T-cell (primary cell): ENCODE data around the gene HNRNPL. TPM values are rescaled to one million over a fixed set of nuclear protein-coding genes. Genes with fewer than 3 reads are reported as not detected.
"Not testable (repeated sequence)": the region's sequence is repeated elsewhere in the genome, so short reads cannot be mapped to it uniquely, and the experiment has no call there.

Experiments used
- ATAC-seq, 4 experiments: fragments of 200-7000 bp in 3 of 4; fragments of 150-1000 bp in 1 of 4; cut with Tn5 transposase; replicated peaks in 1 of 4; 1 replicate in 3 of 4; 2 replicates in 1 of 4; pipeline ENCODE4 v1.10.0; 2021; ENCODE audit warnings: moderate library complexity in 3 of 4, mild to moderate bottlenecking in 2 of 4, moderate number of reproducible peaks in 1 of 4
- CTCF ChIA-PET, 2 donors: fragments of 300-600 bp; sonication (Branson Sonifier 250); formaldehyde crosslinking; loops; one replicate each; lab custom pipeline; 2022; ENCODE audit warnings: antibody characterized with exemption in 2 of 2; lab: Charles Lee
- POLR2A ChIA-PET, 2 donors: fragments of 300-600 bp; sonication (Branson Sonifier 250); formaldehyde crosslinking; loops; one replicate each; lab custom pipeline; 2022; ENCODE audit warnings: antibody characterized with exemption in 2 of 2; lab: Charles Lee
- DNase-seq, 35 experiments: peaks; one replicate each; pipeline versions ENCODE4 v3.0.0 to v3.0.0-alpha.2; 2013 to 2023
- H3K27ac ChIP-seq: one replicate; pipeline ENCODE4 v1.5.1; 2013; ENCODE audit warnings: low read length
- H3K27me3 ChIP-seq, 2 experiments: replicated peaks in 1 of 2; 1 replicate in 1 of 2; 2 replicates in 1 of 2; pipeline versions ENCODE4 v1.6.1 to v1.7.0; 2013; ENCODE audit warnings: low read length in 1 of 2, mixed read lengths in 1 of 2; ENCODE audit not compliant: control insufficient read depth in 2 of 2, insufficient read depth in 2 of 2; ENCODE audit errors: extremely low read depth in 1 of 2
- H3K36me3 ChIP-seq, 2 donors: 1 replicate in 1 of 2; 2 replicates in 1 of 2; pipeline versions ENCODE4 v1.6.1 to v1.7.0; 2013; ENCODE audit warnings: low read length in 1 of 2; ENCODE audit not compliant: control insufficient read depth in 2 of 2, insufficient read depth in 1 of 2; ENCODE audit errors: extremely low read depth in 1 of 2
- H3K4me1 ChIP-seq, 2 experiments: 1 replicate in 1 of 2; 2 replicates in 1 of 2; pipeline versions ENCODE4 v1.6.1 to v1.7.0; 2013; ENCODE audit warnings: low read length in 2 of 2, mixed read lengths in 1 of 2; ENCODE audit not compliant: insufficient read depth in 2 of 2, control insufficient read depth in 1 of 2; ENCODE audit errors: extremely low read depth in 1 of 2
- H3K4me3 ChIP-seq, 2 donors: 1 replicate in 1 of 2; 2 replicates in 1 of 2; pipeline versions ENCODE4 v1.5.1 to v1.7.0; 2013; ENCODE audit warnings: mild to moderate bottlenecking in 2 of 2, low read length in 1 of 2, moderate library complexity in 1 of 2; ENCODE audit not compliant: control insufficient read depth in 1 of 2; ENCODE audit errors: extremely low read depth in 1 of 2
- H3K9me3 ChIP-seq: 2 replicates; pipeline ENCODE4 v1.7.0; 2013
- H3K27ac Mint-ChIP-seq, 2 donors: one replicate each; pipeline ENCODE4 v1.8.0; 2020 to 2021; ENCODE audit warnings: mild to moderate bottlenecking in 2 of 2, mixed read lengths in 2 of 2
- H3K27me3 Mint-ChIP-seq, 2 donors: one replicate each; pipeline ENCODE4 v1.8.0; 2021 to 2022; ENCODE audit warnings: mixed read lengths in 2 of 2
- H3K36me3 Mint-ChIP-seq: one replicate; pipeline ENCODE4 v1.8.0; 2021; ENCODE audit warnings: mixed read lengths
- H3K4me1 Mint-ChIP-seq, 3 donors: one replicate each; pipeline ENCODE4 v1.8.0; 2020 to 2022; ENCODE audit warnings: mixed read lengths in 3 of 3, mild to moderate bottlenecking in 1 of 3
- H3K4me3 Mint-ChIP-seq, 3 donors: one replicate each; pipeline ENCODE4 v1.8.0; 2020 to 2022; ENCODE audit warnings: mild to moderate bottlenecking in 3 of 3, mixed read lengths in 3 of 3, moderate library complexity in 3 of 3
- H3K9me3 Mint-ChIP-seq, 3 donors: one replicate each; pipeline ENCODE4 v1.8.0; 2020 to 2022; ENCODE audit warnings: mixed read lengths in 3 of 3
- WGBS: methylation state at CpG from one replicate; pipeline ENCODE4 v1.1.5; 2013; ENCODE audit warnings: missing lambda C conversion rate; ENCODE audit not compliant: insufficient coverage; 5-methylcytosine and 5-hydroxymethylcytosine counted together
- total RNA-seq, 35 experiments: library from RNA in 6 of 35; stranded (reverse) in 6 of 35; fragments of 120-200 nt in 1 of 35; gene quantifications; one replicate each; pipeline versions ENCODE4 v1.2.1 to v1.2.4 and lab custom pipeline; 2013 to 2026

The HNRNPL gene
- total RNA-seq, 5 donors from 2014 or later (not counting 1 experiment from before 2014, with no cell fraction given): 320 to 498 (median 330) TPM

GRCh38 chr19:38792250-38793111 is 57.3 kb downstream of the HNRNPL start:
- H3K4me1 ChIP-seq: peaks cover 2 to 13% of the 10 kb centered on the region in 2 experiments
- ATAC-seq (peak; percentile 25 to 38 (median 30)), DNase-seq (peak in 30 of 35 experiments; percentile 4 to 50 (median 24))
- POLR2A ChIA-PET: interaction anchor here in 1 of 2 donors (0.8 kb wide), 1 partner anchor 38 kb away, joined by 3 read pairs; no protein-coding TSS in a partner anchor
- H3K4me3 Mint-ChIP-seq: peak overlapping the region; percentile 42 to 65 (median 52)
- no peak overlapping the region for H3K27ac Mint-ChIP-seq
- CTCF ChIA-PET: no interaction called here
- no peaks in the 10 kb centered on the region for H3K27me3 Mint-ChIP-seq
- H3K27ac ChIP-seq: no peak overlapping the region
- 21% methylated on average over 46 of the region's 71 CpGs for WGBS
- H3K36me3 ChIP-seq: no peaks in the 10 kb centered on the region
- H3K4me3 ChIP-seq: peak overlapping the region in 1 of 2 donors; percentile 30
- H3K27me3 ChIP-seq: peaks cover 0 to 7% of the 10 kb centered on the region in 2 experiments
- H3K9me3 ChIP-seq: no peaks in the 10 kb centered on the region
- H3K36me3 Mint-ChIP-seq: no peaks in the 10 kb centered on the region
- peaks cover 0 to 4% (median 4%) of the 10 kb centered on the region in 3 donors for H3K4me1 Mint-ChIP-seq
- no peaks in the 10 kb centered on the region for H3K9me3 Mint-ChIP-seq

GRCh38 chr19:38791451-38792064 is 58.2 kb downstream of the HNRNPL start:
- H3K9me3 Mint-ChIP-seq, POLR2A ChIA-PET, H3K27ac ChIP-seq, CTCF ChIA-PET, H3K4me3 Mint-ChIP-seq, H3K27me3 Mint-ChIP-seq, H3K36me3 Mint-ChIP-seq, H3K27ac Mint-ChIP-seq, H3K27me3 ChIP-seq, H3K9me3 ChIP-seq, H3K36me3 ChIP-seq, H3K4me1 Mint-ChIP-seq, DNase-seq, H3K4me3 ChIP-seq: not testable (repeated sequence)
- no CpG with 5 or more reads among the region's 40 CpGs for WGBS
- peak; percentile 89 to 97 (median 92) for ATAC-seq
- H3K4me1 ChIP-seq: peaks cover 2 to 13% of the 10 kb centered on the region in 2 experiments

- H3K27me3 Mint-ChIP-seq, H3K36me3 ChIP-seq, H3K4me3 Mint-ChIP-seq, H3K9me3 ChIP-seq, H3K4me3 ChIP-seq, H3K27ac ChIP-seq, H3K4me1 Mint-ChIP-seq, DNase-seq, CTCF ChIA-PET, ATAC-seq, POLR2A ChIA-PET, H3K27me3 ChIP-seq, H3K9me3 Mint-ChIP-seq, H3K27ac Mint-ChIP-seq, H3K36me3 Mint-ChIP-seq: not testable (repeated sequence)
- WGBS: no CpG with 5 or more reads among the region's 49 CpGs
- H3K4me1 ChIP-seq: peaks cover 2 to 13% of the 10 kb centered on the region in 2 experiments
Observed at GRCh38 chr19:38790507-38791403, 59.0 kb downstream of the HNRNPL start.

- no peaks in the 10 kb centered on the region for H3K36me3 ChIP-seq
- H3K27ac ChIP-seq: no peak within 1 kb of the TSS
- Mint-ChIP-seq H3K27ac (no peak within 1 kb of the TSS), H3K4me3 (no peak within 1 kb of the TSS), H3K4me1 (peaks cover 0 to 4% (median 4%) of the 10 kb centered on the region in 3 donors), H3K36me3 (no peaks in the 10 kb centered on the region), H3K9me3 (no peaks in the 10 kb centered on the region), H3K27me3 (no peaks in the 10 kb centered on the region)
- H3K27me3 ChIP-seq: peaks cover 0 to 7% of the 10 kb centered on the region in 2 experiments
- H3K4me1 ChIP-seq: peaks cover 2 to 13% of the 10 kb centered on the region in 2 experiments
- 95% methylated on average over 6 of the region's 17 CpGs for WGBS
- ATAC-seq (no peak), DNase-seq (no peak)
- ChIA-PET POLR2A (no interaction called here), CTCF (no interaction called here)
- no peaks in the 10 kb centered on the region for H3K9me3 ChIP-seq
- no peak within 1 kb of the TSS for H3K4me3 ChIP-seq
Observed at GRCh38 chr19:38788478-38789243, 61.1 kb downstream of the HNRNPL start, which contains the start of gene LGALS7B. LGALS7B (plus strand) TSS chr19:38789200; CDS start chr19:38789227, 27 bp downstream.

GRCh38 chr19:38786572-38787265 is 63.1 kb downstream of the HNRNPL start:
- H3K36me3 Mint-ChIP-seq: no peaks in the 10 kb centered on the region
- no peak for ATAC-seq
- no peak overlapping the region for H3K27ac Mint-ChIP-seq
- H3K4me3 ChIP-seq: no peak overlapping the region
- 95% methylated on average over 9 of the region's 11 CpGs for WGBS
- H3K9me3 Mint-ChIP-seq: no peaks in the 10 kb centered on the region
- H3K4me1 ChIP-seq: peaks cover 0 to 3% of the 10 kb centered on the region in 2 experiments
- ChIA-PET POLR2A (no interaction called here), CTCF (no interaction called here)
- H3K9me3 ChIP-seq: no peaks in the 10 kb centered on the region
- H3K27me3 ChIP-seq: peaks cover 0 to 2% of the 10 kb centered on the region in 2 experiments
- H3K36me3 ChIP-seq: no peaks in the 10 kb centered on the region
- no peaks in the 10 kb centered on the region for H3K27me3 Mint-ChIP-seq
- DNase-seq: no peak
- no peak overlapping the region for H3K27ac ChIP-seq
- no peaks in the 10 kb centered on the region for H3K4me1 Mint-ChIP-seq
- H3K4me3 Mint-ChIP-seq: no peak overlapping the region
